HG03460 (cell line): Measurements from ENCODE around the gene MAGI2.

ENCODE experiments used
- ATAC-seq: cut with Tn5 transposase; IDR thresholded peaks from one replicate; pipeline ENCODE4 v1.9.1; 2021; ENCODE audit not compliant: unreplicated experiment

The MAGI2 gene

DNA sequence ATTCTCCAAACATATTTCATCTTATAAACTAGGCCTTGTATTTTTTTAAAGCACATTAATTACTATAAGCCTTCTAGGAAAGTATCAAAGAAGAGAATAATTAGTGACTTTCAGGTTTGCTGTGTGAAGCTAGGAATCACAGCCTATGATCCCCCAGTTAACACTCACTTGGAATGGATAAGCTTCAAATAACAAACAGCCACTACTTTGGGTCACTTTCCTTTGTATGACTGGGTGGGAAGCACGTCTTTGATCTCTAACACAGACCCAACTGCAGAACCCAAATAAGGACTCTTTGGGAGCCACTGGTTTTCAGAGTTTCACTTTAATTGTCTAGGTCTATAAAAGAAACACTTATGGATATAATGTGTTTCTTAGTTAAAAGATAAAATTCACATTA is 769.3 kb downstream of the MAGI2 start:
- ATAC-seq: no peak

DNA sequence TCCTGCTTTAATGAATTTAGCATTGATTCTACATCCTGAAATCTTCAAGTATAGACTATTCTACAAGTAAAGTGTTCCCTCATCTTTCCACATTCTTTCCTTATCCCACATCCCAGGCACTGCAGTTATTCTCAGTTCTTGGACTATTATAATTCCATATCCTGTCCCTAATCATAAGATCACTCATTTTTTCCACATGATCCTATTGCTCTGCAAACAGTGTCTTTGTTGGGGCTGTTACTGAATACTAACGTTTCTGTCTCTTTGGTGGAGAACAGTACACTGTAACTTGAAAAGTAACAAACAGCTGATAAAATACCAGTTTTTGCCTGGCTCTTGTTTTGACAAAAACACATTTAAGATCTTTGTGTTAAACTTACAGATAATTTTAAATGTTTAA is 769.9 kb downstream of the MAGI2 start:
- ATAC-seq: no peak

DNA sequence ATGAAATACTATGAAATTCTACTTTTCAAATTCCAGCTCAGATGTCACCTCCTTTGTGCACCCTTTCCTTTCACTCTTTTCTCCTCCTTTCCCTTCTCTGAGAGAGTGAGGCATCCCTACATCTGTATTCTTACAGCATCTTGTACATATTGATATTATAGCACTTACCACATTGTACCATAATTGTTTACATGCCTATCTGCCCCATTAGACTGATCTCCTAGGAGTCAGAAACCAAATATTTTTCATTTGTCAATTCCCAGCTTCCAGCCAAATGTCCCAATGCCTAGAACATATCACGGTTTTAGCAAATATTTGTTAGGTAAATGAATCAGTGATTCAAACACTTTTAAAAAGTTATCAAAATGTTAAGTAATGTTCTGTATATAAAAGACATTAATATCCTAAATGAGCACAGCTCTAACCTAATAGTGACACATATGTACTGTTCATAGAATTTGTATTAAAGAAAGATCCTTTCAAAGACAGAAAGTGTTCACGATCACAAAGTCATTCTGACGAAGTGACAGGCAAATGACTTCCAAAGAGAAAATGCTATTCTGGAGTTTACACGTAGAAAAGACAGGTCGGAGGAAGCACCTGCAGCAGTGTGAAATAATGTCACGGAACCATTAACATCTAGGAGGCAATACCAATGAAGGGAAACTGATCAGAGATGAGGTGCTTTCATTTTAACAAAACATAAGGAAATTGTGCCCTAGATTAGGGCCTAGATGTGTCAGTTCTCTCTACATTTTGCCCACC is 774.2 kb downstream of the MAGI2 start:
- ATAC-seq: no peak

DNA sequence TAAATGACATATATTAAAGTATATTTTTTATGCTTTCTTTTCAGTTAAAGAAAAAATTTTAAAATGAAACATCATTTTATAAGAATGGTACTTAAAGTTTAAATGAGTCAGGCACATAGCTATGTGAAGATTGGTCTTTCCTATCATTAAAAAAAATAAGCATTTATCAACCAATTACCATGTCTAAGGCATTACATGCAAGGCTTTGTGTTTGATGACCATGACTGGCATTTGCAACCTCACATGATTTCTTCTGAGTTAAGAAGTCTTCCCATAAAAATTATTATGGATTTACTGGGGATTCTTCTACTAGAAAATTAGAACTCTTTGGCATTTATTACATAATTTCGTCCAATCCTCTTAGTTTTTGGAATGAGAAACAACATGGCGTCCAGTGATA is 776.1 kb downstream of the MAGI2 start:
- no peak for ATAC-seq

DNA sequence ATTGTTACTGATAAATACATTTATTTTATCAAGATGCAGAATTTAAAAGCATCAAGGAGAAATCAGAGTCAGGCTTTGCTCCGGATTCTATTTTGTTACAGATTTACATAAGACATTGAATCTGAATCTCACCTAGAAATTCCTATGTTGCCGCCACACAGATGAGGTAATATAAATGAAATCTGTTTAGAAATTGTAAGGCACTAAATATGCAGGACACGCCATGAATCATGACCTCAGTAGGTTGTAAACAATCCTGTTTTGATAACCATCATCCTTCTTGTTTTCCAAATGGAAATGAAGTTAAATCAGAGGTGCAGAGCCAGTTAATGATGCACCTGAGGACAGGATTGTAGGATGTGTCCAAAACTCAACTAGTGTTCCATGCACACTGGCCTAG is 778.0 kb downstream of the MAGI2 start:
- ATAC-seq: no peak

DNA sequence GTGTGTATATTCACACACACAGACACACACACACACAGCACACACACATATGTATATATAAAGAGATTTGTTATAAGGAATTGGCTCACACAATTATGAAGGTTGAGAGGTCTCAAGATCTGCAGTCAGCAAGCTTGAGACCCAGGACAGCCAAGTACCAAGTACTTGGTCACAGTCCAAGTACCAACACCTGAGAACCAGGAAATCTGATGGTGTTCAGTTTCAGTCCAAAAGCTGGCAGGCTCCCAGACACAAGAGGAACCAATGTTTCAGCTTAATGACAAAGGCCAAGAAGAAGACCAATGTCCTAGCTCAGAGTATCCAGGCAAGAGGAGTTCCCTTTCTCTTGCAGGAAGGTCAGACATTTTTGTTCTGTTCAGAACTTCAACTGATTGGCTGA is 780.2 kb downstream of the MAGI2 start:
- ATAC-seq: no peak

DNA sequence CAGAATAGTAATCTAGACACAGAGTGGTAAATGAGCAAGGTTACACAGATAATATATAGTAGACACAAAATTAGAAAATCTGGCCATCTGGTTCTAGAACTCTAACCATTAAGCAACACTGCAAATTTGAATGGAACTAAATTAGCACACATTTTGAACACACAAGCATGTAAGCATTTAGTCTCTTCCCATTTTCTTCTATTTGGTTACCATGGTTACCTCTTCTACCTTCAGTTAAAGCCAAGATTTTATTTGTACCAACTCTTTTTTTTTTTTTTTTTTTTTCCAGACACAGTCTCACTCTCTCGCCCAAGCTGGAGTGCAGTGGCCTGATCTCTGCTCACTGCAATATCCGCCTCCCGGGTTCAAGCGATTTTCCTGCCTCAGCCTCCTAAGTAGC is 790.5 kb downstream of the MAGI2 start:
- no peak for ATAC-seq

DNA sequence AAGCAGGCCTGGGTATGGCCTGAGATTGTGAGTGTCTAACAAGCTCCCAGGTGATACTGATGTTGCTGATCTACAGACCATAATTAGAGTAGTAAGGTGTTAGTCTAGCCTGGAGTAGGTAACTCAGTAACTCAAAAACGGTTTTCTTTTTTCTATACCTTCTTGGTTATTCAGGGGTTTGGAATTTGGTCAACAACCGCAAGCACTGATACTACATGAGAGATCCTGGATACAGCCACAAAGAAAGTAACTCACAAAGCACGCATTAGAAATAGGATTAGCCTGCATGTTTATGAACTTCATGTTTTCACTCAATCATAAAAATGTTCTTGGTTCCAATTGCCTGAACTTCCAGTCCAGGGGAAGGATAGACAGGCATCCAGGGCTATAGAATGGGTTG is 803.5 kb downstream of the MAGI2 start:
- no peak for ATAC-seq

DNA sequence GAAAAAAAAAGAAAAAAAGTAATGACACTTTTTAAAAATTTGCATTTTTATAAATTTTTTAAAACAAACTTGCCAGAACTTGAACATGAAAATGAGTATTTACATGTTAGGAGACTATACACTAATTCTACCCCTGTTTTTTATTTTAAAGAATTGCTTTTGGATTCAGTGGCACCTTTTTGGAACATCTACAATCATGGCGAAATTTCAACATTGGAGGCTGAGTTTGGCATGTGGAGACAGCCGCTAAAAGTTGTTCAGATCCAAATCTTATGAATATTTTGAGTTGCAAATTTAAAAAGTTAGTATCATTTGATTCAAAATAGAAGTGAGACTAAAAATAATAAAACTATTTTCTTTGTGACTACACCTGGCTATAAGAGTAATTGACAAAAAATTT is 804.2 kb downstream of the MAGI2 start:
- ATAC-seq: no peak

DNA sequence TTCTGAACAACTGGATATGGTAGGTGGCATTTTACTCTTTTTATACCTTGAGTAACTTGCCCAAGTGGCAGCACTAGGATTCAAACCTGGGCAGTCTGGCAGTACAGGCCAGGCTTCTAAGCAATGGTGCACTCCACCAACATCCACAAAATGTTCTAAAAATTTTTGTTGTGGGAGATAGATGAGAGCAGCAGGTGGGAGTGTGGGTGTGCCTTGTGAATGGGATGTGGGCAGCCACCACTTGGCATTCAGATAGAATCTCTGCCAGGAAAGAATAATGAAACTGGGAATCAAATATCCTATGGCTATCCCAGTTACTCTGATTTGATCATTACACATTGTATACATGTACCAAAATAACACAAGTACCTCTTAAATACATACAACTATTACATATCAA is 810.7 kb downstream of the MAGI2 start:
- no peak for ATAC-seq

DNA sequence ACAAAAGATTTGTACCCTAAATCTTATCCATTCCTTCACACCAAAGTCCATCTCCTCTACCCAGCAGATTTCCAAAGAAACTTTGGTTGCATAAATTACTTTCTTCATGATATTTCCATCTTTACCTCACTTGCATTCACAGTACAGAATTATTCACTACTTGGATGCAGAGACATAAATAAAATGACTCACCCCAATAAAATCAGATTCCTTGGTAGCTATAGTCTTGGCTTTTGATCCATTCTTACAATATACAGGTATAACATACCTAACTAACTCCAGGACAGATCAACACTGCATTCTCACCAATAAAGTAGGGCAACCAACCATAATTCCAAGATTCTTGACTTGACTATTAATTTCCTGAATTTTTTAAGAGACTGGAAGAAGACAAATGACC is 815.1 kb downstream of the MAGI2 start:
- ATAC-seq: no peak

DNA sequence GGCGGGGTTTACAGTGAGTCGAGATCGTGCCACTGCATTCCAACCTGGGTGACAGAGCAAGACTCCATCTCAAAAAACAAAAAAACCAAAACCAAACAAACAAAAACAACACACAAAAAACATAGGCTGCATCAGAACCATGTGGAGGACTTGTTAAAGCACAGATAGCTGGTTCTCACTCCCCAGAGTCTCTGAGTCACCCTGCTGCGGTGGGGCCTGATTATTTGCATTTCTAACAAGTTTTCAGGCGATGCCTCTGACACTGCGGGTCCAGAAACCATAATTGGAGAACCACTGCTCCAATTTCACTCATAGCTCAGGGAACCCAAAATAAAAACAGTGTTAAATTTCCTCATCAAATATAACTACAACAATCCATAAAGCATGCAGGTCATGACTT is 816.7 kb downstream of the MAGI2 start:
- no peak for ATAC-seq

DNA sequence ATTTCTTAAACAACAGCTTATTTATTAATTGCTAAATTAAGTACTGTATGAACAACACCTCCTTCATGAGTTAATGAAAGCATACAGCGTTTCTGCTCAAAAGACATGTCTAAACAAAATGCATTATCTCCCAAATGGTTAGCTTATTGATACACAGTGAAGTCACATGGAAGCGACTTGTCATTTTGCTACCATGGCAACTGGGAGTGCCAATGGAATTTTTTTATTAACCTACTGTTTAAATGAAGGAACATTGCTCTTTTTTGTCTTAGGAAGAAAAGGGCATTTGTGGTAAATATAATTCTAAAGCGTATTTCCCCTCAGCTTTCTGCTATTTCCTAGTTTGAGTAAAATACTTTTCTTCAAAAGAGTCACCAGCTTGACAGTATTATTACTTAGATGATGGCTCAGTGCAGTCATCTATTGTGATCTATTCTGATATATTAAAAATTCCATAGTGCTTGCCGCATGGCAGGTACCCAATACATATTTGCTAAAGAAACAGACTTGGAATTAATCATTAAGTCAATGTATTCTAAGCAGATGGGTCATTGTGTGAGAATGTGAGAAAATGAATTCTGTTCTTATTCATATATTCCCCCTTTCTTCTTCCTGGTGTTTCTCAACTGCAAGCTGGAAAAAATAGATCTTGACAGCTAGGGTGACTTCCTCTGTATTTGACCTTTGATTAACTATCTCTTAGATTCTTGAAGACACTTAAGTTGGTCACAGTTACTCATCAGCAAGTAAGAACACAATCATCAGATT is 818.3 kb downstream of the MAGI2 start:
- ATAC-seq: no peak

DNA sequence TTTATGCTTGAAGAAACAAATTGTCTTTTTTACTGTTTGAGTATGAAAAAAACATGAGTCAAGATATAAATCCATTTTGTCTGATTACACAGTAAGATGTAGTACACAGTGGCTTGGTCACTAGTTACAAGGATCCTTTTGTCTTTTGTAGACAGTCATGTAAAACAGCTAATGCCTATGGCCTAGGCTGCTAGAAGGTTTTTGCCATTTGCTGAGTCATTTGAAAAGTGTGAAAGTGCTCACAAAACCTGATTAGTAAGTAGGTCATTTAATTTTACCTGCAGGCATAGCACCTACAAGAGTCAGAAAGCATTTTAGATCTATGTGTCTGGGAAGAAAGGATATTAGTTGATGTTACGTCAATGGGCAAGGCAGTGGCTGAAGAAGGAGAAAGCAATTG is 819.4 kb downstream of the MAGI2 start:
- ATAC-seq: no peak

DNA sequence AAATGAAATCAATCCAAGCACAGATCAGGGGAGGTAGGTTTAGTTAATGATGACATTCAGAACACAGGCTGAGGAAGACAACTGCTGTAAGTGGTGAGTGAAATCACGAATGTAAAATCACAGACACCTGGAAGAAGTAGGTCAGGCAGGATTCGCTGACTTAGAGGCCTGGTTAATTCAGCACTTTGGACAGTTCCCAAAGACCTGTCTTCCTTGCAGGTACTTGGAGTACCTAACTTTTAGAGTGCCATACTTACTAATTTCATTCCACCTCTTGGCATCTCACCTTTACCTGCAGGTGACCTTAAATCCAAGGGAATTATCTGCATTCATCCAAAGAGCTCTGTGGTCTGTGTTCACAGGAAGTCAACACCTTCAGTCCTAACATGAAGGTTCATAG is 832.5 kb downstream of the MAGI2 start:
- no peak for ATAC-seq

DNA sequence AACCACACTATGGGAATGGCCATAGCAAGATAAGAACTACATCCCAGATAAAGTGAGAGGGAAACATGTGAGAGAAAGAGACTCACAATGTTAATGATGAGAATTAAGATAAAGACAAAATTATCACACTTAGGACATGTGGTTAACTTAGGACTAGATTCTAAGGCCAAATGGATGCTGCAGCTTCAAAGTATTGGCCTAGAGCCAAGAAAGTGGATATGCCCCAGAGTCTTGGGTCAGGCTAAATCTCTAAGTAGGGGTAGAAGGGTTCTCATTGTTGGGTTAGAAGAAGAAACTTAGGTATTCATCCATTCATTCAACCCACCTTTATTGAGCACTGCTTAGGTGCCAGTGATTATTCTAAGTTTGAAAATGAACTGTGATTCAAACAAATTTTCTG is 836.9 kb downstream of the MAGI2 start:
- no peak for ATAC-seq

DNA sequence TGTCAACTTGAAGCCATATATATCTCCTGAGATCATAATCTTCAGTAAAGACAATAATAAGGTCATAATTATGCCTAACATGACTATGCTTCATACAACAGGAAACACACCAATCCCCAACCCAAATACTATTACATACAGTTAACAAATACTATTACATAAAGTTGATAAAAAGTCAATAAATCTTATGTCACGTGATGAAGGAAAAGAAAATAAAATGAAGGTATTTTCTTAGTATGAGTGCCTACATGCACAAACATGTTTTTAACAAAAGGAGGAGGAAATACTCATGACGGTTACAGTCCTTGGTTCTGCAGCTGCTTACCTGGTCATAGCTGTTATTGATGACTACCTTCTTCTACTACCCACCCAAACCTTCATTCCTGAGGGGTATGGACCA is 844.2 kb downstream of the MAGI2 start:
- ATAC-seq: no peak

DNA sequence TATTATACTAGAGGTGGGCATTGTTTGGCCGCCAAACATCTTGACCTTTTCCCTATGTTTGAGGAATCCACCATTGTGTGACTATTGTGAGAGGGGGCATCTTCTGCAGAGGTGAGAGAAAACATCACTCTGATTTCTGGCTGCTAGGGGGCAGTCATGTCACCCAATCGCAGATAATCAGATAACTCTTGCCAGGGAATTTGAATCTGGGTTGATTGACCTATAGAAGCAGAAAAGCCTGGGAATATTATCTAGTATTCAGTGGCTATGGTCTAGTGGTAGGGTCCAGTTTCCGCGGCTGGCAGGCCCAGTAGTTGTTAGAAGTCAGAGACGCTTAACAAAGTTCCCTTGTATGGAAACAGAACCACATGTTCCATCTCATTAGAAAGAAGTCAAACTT is 846.4 kb downstream of the MAGI2 start:
- no peak for ATAC-seq

DNA sequence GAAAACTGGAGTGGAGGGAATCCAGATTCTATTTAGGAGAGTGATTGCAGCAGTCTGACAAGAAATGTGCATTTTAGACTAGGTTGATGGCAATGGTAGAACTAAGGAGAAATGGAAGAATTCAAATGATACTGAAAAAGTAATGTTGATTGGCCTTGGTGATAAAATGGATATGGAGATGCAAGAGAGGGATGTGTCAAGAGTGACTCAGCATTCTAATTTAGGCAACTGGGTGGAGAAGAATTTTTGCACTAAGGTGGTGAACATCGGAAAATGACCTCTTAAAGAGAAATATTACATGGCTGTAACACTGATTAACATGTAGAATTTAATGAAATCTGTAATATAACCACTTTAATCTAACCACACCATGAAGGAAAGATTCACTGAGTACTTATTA is 848.3 kb downstream of the MAGI2 start:
- no peak for ATAC-seq

DNA sequence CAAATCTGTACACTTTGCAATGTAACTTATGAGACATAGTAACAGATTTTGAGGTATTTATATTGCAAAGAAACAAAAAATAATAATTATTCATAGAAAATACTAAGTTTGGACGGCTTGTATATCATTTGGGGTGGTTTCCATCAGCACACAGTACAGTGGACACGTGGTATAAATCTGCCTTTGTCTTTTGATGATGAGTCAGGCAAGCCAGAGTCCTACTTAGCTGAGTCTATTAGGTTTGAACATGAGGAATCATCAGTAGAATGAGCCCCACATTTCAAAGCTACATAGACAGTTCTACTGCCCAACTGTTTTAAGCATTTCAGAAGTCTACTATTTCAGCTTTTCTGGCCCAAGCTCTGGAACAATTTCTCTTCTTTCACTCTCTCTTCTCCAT is 851.7 kb downstream of the MAGI2 start:
- no peak for ATAC-seq

DNA sequence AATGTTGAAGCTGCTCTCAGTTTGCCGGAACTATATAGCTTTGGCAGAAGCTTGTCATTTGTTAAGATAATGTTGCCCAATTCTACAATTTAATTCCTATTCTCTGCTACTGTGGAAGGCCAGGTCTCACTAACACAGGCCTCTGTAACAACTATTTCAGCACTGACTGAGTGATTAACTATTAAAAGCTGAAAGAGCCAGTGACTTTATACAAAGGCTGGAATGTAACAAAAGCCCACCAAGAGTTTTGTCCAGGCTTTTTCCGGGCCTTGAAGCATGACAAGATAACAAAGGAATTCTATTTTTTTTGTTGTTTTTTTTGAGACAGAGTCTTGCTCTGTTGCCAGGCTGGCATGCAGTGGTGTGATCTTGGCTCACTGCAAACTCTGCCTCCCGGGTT is 859.3 kb downstream of the MAGI2 start:
- no peak for ATAC-seq

DNA sequence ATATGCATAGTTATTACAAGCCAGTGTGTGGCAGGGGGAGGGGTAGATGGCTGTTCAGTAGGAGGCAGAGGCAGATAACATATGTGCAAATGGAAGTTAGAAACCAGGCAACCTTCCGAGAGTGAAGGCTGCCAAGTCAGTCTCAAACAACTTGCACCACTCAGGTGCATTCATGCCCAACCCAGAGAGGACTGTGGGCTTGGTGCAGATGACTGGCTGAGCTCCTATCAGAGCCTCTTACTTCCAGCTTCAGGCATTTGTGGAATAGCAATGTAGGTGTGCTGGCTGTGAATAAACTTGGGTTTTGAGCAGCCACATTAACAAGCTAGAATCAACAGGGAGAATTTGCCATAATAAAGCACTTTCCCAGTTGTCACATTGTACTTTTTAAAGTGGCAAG is 865.1 kb downstream of the MAGI2 start:
- no peak for ATAC-seq
